NOMO-1 treated with DMSO at 0.1 percent for 48 hours (cell line): ENCODE data around the gene MACROD2.
A peak's percentile ranks its signal among the peaks of the same experiment; 100 is the strongest.

Experiments
- DNase-seq: peaks from one replicate; lab custom pipeline; 2025; ENCODE audit not compliant: unreplicated experiment; lab: John Stamatoyannopoulos, UW

Gene MACROD2

DNA sequence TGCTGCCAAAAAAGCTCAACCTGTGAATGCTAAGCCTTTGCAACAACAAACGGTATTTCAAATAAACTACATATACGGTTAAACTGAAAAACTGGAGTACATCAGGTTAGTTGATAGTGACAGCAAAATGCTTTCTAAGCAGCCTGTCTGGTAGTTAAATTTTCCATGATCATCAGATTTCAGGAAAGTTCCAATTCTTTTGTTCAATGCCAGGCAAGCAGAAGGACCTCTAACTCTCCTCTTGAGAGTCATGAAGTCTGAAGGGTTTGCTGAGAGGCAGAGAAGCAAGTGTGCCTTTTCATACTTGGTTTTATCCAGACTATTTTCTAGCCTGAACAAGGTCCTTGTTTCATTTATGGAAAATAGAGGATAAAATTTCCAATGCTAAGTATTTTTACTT, 337.6 kb downstream of the MACROD2 start:
- no peak for DNase-seq

DNA sequence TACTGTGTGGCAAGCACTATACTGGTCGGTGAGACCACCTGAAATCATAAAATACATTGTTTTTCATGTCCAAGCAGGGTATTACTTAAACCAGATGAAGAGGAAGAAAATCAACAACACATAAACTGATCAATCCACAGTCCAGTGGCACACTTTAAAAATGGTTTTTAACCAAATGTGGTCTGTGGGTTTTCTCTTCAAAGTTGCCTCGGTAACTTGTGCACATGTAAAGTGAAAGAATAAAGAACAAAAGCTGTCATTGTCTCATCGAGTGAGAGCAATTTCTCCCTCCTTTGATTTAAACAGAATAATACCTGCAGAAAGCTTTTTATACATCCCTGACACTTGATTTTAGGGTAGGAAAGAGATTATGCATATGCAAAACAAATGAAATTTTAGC, 338.4 kb downstream of the MACROD2 start:
- no peak for DNase-seq

DNA sequence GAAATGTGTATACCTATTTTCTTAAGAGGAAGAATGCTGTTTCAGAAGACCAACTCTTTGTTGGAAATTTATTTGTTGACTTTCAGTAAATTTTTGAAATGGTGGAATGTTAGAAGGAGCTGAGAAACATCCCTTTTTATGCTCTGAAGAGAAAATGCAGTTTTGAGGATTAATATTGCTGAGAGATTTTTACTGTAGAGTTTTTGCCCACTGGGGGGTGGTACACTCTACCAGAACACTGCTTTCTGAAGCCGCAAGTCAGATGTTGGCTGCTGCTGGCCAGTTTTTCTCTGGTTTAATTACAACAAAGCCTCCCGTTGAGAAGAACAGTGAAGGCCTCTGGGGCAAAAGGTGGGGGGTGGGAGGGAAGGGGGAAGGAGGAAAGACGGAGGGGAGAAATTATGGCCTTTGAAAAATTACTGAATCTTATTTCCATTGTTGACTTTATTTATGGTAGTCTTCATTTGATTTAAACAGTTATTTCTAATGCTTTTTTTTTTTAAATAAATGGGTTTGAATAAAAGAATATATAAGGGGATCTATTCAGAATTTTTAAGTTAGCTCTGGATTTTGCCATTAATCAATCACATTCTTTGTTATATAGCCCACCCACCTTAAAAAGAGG, 339.1 kb downstream of the MACROD2 start:
- DNase-seq = peak; percentile 5

DNA sequence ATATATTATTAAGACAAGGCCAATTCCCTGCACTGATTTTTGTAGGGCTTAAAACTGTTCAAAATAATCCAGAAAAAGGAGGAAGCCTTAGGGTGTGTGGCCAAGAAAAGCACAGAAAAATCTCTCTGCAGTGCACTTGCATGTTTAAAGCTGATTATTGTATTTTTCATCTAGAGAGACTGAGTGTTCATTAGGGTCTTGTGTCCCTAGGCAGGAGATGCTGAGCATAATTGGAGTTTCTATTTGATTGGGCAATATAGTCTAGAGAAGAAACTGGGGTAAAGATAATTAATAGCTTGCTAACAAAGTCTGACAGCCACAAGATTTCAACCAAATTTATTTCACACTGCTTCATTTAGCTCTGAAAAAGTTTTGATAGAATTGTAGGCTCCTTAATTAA, 339.7 kb downstream of the MACROD2 start:
- no peak for DNase-seq

DNA sequence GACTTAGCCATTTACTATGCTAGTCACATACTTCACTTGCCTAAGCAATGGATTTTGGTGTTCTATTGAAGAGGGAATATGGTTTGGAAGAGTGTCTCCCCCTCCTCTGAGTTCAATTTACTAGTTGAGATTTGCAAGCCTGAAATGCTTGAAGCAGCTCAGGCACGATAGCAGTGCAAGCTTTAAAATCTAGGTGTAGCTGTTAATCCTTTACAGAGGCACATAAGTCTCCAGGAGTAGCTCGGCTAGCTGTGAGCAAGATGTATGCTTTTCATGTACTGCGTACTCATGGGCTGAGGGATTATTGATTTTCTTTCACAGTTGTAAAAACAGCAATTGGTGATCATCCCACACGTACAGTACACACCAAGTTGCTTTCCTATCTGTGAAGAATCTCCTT, 341.4 kb downstream of the MACROD2 start:
- DNase-seq = no peak

DNA sequence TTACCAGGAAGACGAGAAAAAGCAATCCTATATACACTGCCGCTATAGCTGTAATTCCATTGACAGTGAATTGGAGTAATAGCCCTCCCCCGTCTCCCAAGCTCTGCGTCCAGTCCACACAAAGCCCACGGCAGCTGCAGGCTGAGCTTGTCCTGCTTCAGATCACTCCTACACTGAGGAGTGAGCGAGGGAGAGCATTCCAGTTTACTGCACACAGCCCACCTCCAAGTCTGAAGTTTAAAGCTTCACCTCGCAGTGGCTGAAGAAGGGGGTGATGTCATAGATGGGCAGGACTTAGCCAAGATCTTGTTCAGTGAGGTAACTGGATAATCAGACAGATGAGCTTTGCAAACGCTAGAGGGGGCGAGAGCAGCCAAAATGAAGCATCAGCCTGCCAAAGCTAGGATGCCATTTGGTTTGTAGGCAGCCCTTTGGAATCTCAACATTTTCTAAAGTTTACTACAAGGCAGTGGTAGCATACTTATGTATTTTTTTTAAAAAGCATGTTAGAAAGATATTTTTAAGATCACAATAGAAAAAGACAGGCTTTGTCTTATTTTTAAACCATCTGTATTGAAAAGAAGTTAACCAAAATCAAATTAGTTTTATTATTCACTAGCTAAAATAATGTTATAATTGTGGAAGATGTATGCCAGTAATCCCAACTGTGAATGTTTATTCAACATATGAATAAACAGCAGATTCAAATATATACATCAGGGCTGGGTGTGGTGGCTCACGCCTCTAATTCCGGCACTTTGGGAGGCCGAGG, 342.3 kb downstream of the MACROD2 start, which contains the start of gene FLRT3:
FLRT3 (minus strand) TSS at position 213 of the 772 bp plus-strand sequence. CDS start 10,106 bp downstream, outside the sequence.
- DNase-seq = peak; percentile 90

DNA sequence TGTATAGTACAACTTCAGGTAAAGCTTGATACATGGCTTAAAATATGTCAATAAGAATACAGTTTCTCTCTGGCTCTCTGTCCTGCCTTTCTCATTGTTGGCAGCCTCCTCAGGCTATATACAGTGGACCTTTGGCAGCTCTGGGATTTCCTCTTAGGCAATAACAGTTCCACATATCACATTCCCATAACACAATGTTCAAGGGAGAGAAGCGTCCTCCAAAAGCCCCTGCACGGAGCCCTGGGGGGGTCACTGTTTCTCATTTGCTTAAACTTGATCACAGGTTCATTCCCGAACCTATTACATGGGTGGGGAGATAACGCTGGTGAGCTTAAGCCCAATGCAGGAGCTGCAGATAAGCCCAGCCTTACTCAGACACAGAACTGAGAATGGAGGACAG, 346.5 kb downstream of the MACROD2 start:
- no peak for DNase-seq

DNA sequence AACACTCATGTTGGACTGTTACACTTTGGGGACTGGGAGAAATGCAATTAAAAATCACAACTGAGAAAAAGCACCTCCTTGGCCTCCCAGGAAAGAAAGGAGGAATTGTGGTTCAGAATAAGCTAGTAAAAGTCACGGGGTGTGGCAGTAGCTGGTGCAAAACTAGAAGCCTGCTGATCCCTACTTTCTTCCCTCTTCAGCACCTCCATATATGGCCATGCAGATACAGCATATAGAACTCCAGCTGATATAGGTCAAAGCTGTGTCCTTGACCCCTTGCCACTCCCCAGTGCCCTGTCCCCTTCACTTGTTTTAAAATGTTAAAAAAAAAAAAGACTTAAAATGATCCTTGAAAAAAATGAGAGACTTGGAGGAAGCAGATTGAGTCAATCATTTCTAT, 347.6 kb downstream of the MACROD2 start:
- no peak for DNase-seq

DNA sequence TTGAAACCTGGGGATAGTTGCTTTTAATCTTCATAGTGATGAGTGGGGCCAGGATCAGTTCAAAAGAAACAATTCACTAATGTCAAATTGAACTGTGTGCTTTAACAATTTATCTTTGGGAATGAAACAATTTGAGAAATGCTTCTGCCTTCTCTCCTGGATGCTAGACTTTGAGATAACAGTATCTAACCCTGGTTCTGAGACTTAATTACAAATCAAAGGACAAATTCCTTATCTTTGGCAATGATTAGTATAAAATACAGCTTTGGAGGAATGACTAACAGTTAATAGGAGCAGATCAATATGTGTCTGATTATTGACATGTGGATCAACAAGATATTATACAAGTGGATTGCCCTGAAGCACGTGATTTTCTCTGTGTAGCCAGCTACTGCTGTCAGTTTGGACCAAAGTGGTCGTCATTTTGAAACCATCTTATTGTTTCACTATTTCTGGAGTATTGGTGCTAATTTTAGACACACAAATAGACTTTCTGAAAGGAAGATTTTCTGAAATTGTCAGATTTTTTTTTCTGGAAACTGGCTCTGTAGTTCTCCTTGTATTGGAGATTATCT, 348.3 kb downstream of the MACROD2 start:
- DNase-seq = no peak

DNA sequence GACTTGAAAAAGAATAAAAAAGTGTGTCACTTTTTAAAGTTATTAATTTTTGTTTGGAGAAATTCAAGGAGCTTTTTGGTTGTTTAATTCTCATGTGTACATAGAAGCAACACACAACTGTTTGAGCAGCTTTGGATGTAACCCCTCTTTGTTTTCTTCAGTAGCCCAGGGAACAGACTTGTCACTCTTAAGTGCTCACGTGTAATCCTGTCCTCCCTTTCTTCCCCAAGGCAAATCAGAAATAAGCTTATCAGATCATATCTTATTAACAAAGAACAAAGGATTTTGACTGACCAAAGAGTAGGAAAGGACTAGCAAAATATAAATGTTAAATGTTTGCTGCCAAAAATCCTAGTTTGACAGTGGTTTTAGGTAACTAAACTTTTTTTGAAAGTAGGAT, 349.4 kb downstream of the MACROD2 start:
- no peak for DNase-seq

DNA sequence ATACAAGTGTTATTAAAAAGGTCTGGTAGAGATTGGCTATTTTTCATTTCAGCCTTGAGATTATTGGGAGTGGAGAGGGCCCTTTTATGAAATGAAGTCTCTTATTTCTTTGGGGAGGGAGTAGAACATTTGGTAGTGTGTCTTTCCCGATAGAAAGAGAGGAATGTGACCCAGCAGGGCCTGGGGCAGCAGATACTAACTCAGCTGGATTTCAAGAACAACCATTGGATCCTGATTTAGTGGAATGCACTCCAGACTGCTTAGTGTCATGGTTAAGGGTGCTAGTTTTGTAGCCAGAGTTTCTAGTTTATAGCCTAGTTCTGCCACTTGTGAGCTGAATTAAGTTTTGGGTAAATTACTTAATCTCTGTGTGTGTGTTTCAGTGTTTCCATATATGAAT, 360.5 kb downstream of the MACROD2 start:
- no peak for DNase-seq

DNA sequence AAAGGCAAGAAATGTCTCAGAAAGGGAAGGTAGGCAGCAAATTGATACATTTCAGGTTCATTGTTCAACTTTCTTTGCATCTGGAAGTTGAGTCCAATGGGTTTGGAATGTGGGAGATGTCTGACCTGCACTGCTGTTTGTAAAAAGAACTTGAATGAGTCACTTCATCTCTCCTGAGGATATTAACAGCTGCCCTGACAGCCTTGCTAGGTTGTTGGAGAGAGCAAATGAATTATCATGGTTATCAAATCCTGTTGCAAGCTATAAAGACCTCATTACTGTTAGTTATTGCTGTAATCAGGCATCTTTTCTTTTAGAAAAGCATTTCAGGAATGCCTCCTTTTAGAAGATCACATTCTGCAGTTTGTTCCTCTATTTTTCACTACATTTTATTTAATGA, 365.1 kb downstream of the MACROD2 start:
- DNase-seq = no peak

DNA sequence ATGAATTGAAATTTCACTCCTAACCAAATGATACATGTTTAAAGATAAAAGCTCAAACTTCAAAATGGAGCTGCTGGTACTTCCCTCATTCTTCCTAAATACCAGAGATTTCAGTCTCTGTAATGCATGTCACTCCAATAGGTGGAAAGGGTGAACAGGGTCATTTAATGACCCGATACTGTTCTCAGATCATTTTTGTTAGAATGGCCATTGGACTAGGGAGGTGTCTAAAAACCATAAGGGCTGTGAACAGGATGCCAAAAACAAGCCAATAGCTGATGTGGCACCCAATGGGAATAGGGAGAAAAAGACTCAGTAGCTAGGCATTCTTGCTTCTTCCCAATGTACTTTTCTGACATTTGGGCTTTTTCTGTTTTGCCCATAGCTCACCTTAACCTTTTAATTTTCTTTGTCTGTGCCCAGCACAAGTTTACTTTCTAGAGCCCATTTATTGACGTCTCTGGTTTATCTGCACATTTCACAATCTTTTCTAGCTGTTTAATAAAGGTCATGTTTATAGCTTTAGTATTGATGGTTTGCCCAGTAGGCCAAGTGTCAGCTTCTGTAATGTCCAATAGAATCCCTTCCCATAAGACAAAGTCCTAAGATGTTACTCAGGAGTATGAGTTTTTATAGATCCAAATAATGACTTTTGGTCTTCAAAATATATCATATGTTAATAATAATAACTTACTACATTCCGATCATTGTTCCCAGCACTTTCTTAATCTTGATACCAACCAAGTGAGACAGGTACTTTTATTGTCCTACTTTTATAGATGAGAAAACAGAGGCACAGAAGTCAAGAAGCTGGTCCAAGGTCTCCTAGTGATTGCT, 366.4 kb downstream of the MACROD2 start:
- no peak for DNase-seq

DNA sequence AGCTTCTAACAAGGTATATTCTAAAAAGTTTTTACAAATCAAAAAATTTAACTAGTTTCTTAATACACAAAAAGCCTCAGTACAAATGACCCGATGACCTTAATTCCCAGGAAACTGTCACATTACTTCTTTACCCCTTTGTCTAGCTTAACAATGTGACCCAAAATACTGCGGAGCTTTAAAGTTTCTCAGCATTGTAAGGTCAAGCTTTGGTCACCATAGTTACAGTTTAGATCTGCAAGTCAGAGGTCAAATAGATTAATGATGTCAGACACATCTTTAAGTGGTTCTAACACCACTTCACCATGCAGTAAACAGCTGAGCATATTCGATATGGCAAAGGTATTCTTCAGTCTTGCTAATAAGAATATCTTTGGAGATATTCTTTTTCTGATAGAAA, 378.9 kb downstream of the MACROD2 start:
- DNase-seq = no peak

DNA sequence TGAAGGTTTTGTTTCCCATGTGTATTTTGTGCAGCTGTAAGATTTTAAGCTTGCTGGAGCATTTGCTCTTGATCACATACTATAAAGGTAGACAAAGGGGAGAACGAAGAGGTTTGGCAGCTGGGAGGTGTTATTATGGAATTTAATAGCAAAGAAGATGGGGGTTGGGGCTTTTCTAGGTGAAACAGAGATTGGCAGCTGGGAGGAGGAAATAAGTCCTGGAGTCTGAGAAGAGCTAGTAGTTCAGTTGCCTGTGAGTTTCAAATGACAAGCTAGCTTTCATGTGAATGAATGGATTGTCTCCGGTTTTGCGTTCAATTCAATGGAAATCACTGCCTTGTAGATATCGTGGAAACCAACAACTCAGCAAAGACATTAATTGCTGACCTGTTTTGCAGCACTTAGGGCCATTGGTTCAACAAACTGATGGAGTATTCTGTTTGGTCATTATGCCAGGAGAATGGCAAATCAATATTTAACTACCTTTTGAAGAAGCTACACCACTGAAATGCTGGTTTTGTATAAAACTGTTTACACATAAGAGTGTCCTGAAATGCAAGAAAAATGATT, 380.2 kb downstream of the MACROD2 start:
- no peak for DNase-seq

DNA sequence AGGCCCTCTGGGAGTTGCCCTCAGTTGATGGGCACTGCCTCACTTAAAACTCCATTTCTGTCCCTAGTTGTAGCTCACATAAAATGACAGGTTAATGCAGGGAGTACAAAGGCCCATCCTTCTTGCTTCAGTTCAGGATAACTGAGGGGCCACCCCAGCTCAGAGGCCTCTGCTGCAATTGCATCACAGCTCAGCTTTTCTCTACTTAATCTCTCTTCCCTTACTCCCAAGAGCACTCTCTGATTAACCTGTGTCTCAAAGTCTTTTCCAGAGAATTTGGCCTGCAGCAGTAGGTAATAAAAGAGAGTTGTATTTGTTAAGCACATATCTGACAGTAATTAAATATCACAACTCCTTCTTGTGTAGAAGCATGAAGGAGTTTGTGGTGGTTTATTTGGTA, 383.0 kb downstream of the MACROD2 start:
- no peak for DNase-seq

DNA sequence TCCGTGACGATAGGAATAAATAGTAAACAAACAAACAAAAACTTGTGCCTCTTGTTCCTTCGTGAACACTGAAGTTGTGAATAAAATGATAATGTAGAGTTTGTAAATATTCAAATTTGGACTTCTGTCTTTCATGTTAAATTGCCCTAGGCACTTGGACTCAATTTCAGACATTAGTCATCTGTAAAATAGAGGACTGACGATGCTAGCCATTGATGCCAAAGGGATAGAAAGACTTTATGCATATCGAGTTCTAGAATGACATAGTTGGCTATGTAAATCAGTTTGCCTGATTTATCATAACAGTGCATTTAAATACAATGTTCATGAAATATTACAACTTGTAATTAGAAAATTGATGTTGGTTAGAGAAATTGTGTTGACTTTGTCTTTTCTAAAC, 388.0 kb downstream of the MACROD2 start:
- DNase-seq = no peak

DNA sequence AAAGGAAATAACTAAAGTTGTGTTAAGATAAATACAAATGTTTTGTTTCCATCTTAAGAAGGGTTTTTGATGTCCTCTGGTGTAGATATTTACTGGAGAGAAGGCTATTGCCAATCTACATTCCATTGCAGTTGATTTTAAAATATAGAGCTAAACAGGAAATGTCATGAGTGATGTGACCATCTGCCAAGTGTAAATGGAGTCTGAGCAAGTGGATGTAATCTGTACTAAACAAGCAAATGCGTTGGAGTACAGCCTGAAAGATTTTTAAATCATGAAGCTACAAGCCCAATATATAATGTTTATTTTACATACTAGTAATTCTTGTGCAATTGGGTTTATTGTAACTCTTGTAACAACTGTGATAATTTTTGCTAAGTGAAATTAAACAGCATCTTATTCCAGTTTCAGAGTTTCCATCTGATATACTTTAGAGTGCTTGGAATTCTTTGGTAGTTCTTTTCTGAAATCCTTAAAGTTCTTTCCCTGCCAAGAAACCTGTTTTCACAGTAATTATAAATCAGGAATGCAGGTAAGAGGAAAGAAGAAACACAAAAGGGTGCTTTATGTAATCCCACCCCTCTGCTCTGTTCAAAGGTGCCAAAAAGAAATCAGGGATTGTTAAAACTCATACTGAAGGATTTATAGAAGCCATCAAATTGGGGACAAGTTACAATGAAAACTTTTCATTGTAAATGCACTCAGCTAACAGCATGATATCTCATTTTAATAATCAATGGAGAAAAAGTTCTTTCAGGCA, 389.3 kb downstream of the MACROD2 start:
- DNase-seq = no peak

DNA sequence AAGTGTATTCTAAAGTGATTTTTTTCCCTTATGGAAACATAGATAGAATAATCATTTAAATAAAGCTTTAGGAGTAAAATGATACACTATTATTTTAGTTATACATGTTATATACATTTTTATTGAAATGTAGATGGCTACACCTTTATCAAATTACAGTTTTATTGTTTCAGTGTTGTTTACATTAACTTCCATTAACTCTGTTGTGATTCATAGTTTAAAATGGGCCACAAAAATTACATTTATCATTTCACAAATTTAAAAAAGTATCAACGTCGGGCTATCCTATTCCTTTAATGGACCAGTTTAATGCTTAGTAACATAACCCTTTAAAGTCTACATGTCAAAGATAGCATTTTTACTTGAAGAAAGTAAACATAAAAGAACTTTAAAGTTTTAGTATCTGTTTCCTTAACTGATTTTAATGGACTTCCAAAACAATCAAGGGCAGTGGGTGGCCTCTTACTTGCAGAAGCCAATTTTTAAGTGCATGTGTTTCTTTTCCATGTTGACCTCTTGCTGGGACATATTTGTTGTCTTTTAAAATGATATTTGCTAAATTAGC, 389.9 kb downstream of the MACROD2 start:
- no peak for DNase-seq

DNA sequence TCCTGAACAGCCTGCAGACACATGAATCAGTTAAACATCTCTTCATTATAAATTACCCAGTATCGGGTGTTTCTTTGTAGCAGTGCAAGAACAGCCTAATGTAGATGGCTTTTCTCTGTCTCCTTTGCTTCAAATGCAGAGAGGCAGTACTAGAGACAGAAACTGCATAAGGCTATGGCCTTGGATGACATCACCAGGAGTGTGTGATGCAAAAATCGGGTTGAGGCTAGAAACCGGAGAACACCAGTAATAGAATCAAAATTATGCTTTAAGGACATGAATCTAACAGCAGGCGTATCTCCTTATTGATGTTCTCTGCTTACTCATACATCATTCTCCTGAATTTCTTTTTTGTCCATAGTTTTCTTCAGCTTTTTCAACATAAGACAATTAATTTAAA, 391.4 kb downstream of the MACROD2 start:
- DNase-seq = no peak
